HL-60 (cell line): ENCODE results near the gene GALP.

Source experiments
- CTCF ChIP-seq: IDR thresholded peaks from one replicate; pipeline ENCODE4 v1.5.1; 2011; ENCODE audit warnings: low read length, control low read depth, inconsistent platforms; ENCODE audit not compliant: insufficient read depth
- GABPA ChIP-seq: IDR thresholded peaks from 2 replicates; pipeline ENCODE4 v1.6.1; 2012; ENCODE audit warnings: low read depth
- POLR2AphosphoS5 ChIP-seq: IDR thresholded peaks from 2 replicates; pipeline ENCODE4 v1.6.1; 2012; ENCODE audit warnings: low read depth
- REST ChIP-seq: IDR thresholded peaks from 2 replicates; pipeline ENCODE4 v1.6.1; 2012; ENCODE audit warnings: low read depth; ENCODE audit not compliant: insufficient replicate concordance
- SPI1 ChIP-seq: IDR thresholded peaks from 2 replicates; pipeline ENCODE4 v1.6.1; 2012; ENCODE audit warnings: low read depth, mild to moderate bottlenecking, borderline replicate concordance

- TF ChIP-seq SPI1 = no peak
- TF ChIP-seq CTCF = no peak
- no peak for TF ChIP-seq GABPA
- no peak for TF ChIP-seq POLR2AphosphoS5
- TF ChIP-seq REST = no peak
These were observed 43.4 kb upstream of the GALP start for GRCh38 chr19:56132316-56132822.
